DMS53 treated with DMSO at 0.1 percent for 48 hours (cell line): ENCODE measurements around the gene FGFRL1.
A peak's percentile ranks its signal among the peaks of the same experiment; 100 is the strongest.

ENCODE experiments used
- DNase-seq: peaks from one replicate; lab custom pipeline; 2025; ENCODE audit not compliant: unreplicated experiment; lab: John Stamatoyannopoulos, UW

The FGFRL1 gene

GRCh38 chr4:1021386-1022050, 10.1 kb downstream of the FGFRL1 start:
- no peak for DNase-seq

- DNase-seq: no peak
Measured at GRCh38 chr4:1022051-1022738, 10.8 kb downstream of the FGFRL1 start.

DNA sequence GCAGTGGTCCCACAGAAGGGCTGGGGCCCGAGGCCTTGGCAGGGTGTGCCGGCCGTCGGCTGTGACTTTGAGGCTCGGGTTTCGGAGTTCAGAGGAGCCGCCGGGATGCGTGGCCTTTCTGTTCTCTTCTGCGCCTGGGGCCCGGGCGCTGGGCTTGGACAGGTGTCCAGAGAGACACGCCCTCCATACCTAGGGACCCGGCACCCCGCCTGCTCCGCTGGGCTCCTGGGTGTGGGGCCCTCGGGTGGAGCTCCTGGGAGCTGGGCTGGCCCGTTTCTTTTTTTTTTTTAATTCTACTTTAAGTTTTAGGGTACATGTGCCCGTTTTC, 11.3 kb downstream of the FGFRL1 start:
- DNase-seq: no peak

GRCh38 chr4:1023075-1023640, 11.7 kb downstream of the FGFRL1 start:
- DNase-seq: no peak

GRCh38 chr4:1023895-1024740, 12.7 kb downstream of the FGFRL1 start:
- no peak for DNase-seq

DNA sequence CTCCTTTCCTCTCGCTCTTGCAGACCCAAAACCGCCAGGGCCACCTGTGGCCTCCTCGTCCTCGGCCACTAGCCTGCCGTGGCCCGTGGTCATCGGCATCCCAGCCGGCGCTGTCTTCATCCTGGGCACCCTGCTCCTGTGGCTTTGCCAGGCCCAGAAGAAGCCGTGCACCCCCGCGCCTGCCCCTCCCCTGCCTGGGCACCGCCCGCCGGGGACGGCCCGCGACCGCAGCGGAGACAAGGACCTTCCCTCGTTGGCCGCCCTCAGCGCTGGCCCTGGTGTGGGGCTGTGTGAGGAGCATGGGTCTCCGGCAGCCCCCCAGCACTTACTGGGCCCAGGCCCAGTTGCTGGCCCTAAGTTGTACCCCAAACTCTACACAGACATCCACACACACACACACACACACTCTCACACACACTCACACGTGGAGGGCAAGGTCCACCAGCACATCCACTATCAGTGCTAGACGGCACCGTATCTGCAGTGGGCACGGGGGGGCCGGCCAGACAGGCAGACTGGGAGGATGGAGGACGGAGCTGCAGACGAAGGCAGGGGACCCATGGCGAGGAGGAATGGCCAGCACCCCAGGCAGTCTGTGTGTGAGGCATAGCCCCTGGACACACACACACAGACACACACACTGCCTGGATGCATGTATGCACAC, 13.6 kb downstream of the FGFRL1 start:
- DNase-seq: no peak

GRCh38 chr4:1026115-1026514, 14.7 kb downstream of the FGFRL1 start:
- DNase-seq: peak; percentile 62

- no peak for DNase-seq
Measured at GRCh38 chr4:1027219-1027914, 15.9 kb downstream of the FGFRL1 start.

- DNase-seq: no peak
Measured at GRCh38 chr4:1027915-1028238, 16.5 kb downstream of the FGFRL1 start.

DNA sequence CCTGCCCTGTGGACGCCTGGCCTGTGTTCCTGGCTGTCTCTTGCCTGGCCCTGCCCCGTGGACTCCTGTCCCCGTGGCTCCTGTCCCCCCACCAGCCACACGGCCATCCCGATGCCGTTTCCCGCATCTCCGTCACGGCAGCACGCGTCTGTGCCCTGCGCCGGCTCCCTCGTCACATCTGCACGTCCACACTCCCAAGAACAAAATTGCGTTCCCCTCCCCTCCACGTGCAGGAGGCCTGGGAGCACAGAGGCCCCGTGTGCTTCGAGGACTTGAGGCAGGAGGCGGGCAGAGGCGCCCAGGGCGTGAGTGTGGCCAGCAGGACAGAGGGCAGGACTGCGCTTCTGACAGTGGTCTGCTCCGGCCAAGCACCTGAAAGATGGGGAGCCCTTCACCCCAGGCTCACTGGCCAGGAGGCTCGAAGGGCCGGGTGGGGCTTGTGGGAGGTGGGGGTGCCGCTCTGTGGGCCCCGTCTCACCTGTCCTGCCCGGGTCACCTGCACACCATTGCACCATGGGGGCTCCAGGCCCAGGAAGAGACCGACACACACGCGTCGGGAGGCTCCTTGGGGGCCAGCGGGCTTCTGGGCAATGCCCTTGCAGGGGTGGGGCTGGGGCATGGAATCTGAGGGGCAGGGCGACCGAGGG, 17.3 kb downstream of the FGFRL1 start:
- no peak for DNase-seq

GRCh38 chr4:1029529-1029928, 18.1 kb downstream of the FGFRL1 start:
- DNase-seq: no peak

DNA sequence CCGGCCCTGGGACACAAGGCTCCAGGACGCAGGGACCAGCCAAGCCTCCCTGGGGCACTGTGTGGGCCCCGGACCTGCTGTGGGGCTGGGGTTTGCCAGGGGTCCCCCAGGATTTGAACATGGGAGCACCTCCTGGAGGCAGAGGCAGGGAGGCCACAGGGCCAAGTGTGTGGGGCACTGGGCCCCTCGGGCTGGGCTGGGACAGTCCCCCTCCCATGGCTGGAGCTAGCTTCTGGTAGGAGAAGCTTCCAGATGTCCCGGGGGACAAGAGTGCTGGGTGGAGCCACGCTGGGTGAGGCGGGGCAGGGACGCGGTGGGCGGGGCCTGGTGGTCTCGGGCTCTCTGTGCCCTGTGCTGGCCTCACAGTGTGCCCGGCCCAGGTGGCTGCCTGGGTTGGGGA, 18.6 kb downstream of the FGFRL1 start:
- DNase-seq: no peak

- DNase-seq: peak; percentile 57
Measured at GRCh38 chr4:1030559-1030958, 19.1 kb downstream of the FGFRL1 start.

GRCh38 chr4:1031346-1031745, 19.9 kb downstream of the FGFRL1 start:
- DNase-seq: no peak

DNA sequence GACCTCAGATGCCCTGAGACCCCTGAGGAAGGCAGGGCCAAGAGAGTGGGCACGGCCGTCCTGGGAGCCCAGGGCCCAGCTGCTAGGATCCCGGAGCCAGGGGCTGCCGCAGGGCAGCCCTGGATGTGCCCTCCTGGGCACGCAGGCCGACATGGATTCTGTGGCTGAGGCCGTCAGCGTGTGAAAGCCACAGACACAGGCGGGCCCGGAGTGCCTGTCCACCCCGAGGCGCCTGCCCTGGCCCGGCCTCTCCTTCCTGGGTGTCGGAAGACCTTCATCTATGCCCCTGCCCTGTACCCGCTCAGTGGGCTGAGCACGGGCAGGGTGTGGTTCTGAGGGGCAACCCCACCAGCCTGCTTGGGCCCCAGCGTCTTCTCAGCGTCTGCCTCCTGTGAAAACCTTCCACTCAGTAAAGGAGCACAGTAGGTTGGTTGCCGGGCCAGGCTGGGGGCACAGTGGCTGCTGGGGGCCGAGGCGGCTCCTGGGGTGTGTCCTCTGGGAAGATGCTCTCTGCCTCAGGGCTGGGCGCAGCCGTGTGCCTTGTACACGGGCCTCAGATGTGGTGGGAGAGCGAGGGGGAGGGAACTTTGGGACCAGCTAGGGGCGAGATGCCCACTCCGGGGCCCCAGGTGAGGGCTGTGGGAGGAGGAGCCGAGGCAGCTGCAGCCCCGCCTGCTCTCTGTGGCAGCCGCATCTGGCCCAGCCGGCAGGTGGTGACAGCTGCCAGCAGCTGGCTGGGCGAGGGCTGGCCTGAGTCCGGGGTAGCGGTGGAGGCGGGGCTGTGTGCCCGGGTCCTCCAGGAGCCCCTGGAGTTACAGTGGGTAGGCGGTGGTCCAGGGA, 20.8 kb downstream of the FGFRL1 start:
- DNase-seq: peak; percentile 59

DNA sequence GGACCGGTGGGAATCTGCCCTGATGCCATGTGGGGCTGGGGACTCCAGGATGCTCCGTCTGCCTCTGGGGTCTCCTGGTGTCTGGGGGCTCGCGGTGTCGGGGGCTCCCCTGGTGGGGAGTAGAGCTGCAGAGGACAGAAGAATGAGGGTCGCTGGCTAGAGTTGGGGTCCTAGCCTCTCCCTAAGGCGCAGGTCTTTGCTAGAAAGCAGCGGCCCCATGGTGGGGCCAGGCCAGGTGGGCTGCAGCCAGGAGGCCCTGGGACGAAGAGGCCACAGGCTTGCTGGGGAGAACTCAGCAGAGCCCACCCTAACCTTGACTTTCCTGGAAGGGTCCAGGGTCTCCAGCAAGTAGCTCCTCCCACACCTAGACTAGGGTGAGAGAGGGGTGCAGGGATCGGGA, 21.4 kb downstream of the FGFRL1 start:
- no peak for DNase-seq

GRCh38 chr4:1033840-1034551, 22.6 kb downstream of the FGFRL1 start:
- no peak for DNase-seq

- no peak for DNase-seq
Measured at GRCh38 chr4:1035510-1035909, 24.1 kb downstream of the FGFRL1 start.

- no peak for DNase-seq
Measured at GRCh38 chr4:1036095-1036494, 24.7 kb downstream of the FGFRL1 start.
